K562 (cell line): ENCODE results near the gene CTSW. TPM values are rescaled to one million over a fixed set of nuclear protein-coding genes. Genes with fewer than 3 reads are reported as not detected.

Source experiments
- CBX8 ChIP-seq: fragments of 200-600 bp; sonication (generic); IDR thresholded peaks from 2 replicates; pipeline ENCODE4 v1.6.1; 2012; ENCODE audit warnings: borderline replicate concordance, mixed run types, low read depth, mild to moderate bottlenecking, moderate library complexity, mixed read lengths, low read length, control low read depth, inconsistent platforms; ENCODE audit not compliant: poor library complexity, severe bottlenecking; ENCODE audit errors: extremely low read depth
- CEBPG ChIP-seq, 3 experiments: fragments of 200-800 bp in 1 of 3; sonication (Bioruptor generic) in 1 of 3; sonication (generic) in 1 of 3; formaldehyde crosslinking in 1 of 3; IDR thresholded peaks in 2 of 3; conservative IDR thresholded peaks in 1 of 3; 2 replicates each; pipeline versions ENCODE4 v1.6.1 to v1.8.0; 2016 to 2022; ENCODE audit warnings: missing compliant biosample characterization in 2 of 3, missing genetic modification characterization in 2 of 3, mild to moderate bottlenecking in 1 of 3, missing genetic modification reagents in 1 of 3
- CTCF ChIP-seq, 3 experiments: IDR thresholded peaks in 2 of 3; conservative IDR thresholded peaks in 1 of 3; 2 replicates each; pipeline ENCODE4 v1.5.1; 2011 to 2012; ENCODE audit warnings: low read length in 3 of 3, mild to moderate bottlenecking in 3 of 3, control low read depth in 2 of 3, improper control_type of control experiment in 1 of 3, inconsistent platforms in 1 of 3, low read depth in 1 of 3, mixed read lengths in 1 of 3, moderate library complexity in 1 of 3; ENCODE audit not compliant: insufficient read depth in 2 of 3
- KDM5B ChIP-seq: fragments of 200-600 bp; sonication (generic); IDR thresholded peaks from 2 replicates; pipeline ENCODE4 v1.6.1; 2012; ENCODE audit warnings: low read depth, mild to moderate bottlenecking, moderate library complexity, low read length, control low read depth, inconsistent platforms; ENCODE audit not compliant: insufficient replicate concordance
- NR4A1 ChIP-seq, 2 experiments: fragments of 250-450 bp in 1 of 2; fragments of 450-650 bp in 1 of 2; sonication (Bioruptor Pico) in 1 of 2; IDR thresholded peaks; 2 replicates each; pipeline versions ENCODE4 v1.4.0 to v1.6.1; 2016 to 2020; ENCODE audit warnings: mild to moderate bottlenecking in 2 of 2, missing compliant biosample characterization in 1 of 2, missing genetic modification characterization in 1 of 2, moderate library complexity in 1 of 2
- USF1 ChIP-seq: sonication (generic); formaldehyde crosslinking; IDR thresholded peaks from 2 replicates; pipeline ENCODE4 v1.9.0; 2022; ENCODE audit warnings: mild to moderate bottlenecking, missing genetic modification reagents
- ZBTB40 ChIP-seq, 2 experiments: fragments of 450-650 bp in 1 of 2; sonication (generic) in 1 of 2; formaldehyde crosslinking in 1 of 2; IDR thresholded peaks; 2 replicates each; pipeline versions ENCODE4 v1.7.1 to v1.9.0; 2016 to 2022; ENCODE audit warnings: inconsistent platforms in 1 of 2, mild to moderate bottlenecking in 1 of 2, missing genetic modification reagents in 1 of 2
- ZC3H8 ChIP-seq: fragments of 450-650 bp; IDR thresholded peaks from 2 replicates; pipeline ENCODE4 v1.6.1; 2017
- ZNF449 ChIP-seq: fragments of 250-450 bp; sonication (Bioruptor Pico); IDR thresholded peaks from 2 replicates; pipeline ENCODE4 v1.8.0; 2022; ENCODE audit warnings: moderate library complexity, mild to moderate bottlenecking, inconsistent platforms
- polyA plus RNA-seq, 8 experiments: library from polyadenylated mRNA; depleted of rRNA in 4 of 8; stranded (reverse) in 5 of 8; unstranded in 3 of 8; fragments of >200 nt; fragmentation: Nextera tagmentation in 2 of 8; fragmentation: Illumina TruSeq in 1 of 8; extraction: Ambion mirVana in 2 of 8; extraction: Trizol in 1 of 8; gene quantifications; 2 replicates each; pipeline versions ENCODE4 v1.2.1 to v1.2.3, GENCODE V29; 2011 to 2014; ENCODE audit warnings: inconsistent platforms in 1 of 8, missing spikeins in 1 of 8
- total RNA-seq, 7 experiments: library from RNA; depleted of rRNA in 6 of 7; stranded (reverse); fragments of >200 nt in 6 of 7; fragmentation: Illumina TruSeq in 2 of 7; extraction: Trizol in 2 of 7; gene quantifications; 2 replicates each; pipeline versions ENCODE4 v1.2.1 to v1.2.3, GENCODE V29; 2011 to 2021; ENCODE audit warnings: low replicate concordance in 1 of 7

Gene CTSW
- total and polyA plus RNA-seq, 9 of the 15 experiments (the other 6 are each of a cell fraction or from before 2014, with no cell fraction given) = 0.04 TPM; not detected in 8

GRCh38 chr11:65890324-65891218 lies 10.9 kb downstream of the CTSW start, which contains the start of gene CCDC85B (continued):
- TF ChIP-seq CTCF (IDR thresholded peaks at IDR 0.05 in 2 of 3, conservative IDR thresholded peaks at IDR 0.05 in 1 of 3; ENCODE audit: insufficient read depth in 2 of 3, low read depth in 1 of 3, low read length in 3 of 3) (peak in 1 of 3 experiments; percentile 13; a peak in 1 of 6 replicates), USF1 (CRISPR knock-in tag) (no peak; the same call in 1 of the 2 replicates), ZC3H8 (no peak), ZNF449 (CRISPR knock-in tag) (0 out of 2 replicates have a peak, but pooled peaks have one; percentile 19), CEBPG (CRISPR knock-in tag; IDR thresholded peaks at IDR 0.05) (no peak), CEBPG (tag; conservative IDR thresholded peaks at IDR 0.05 in 1 of 2, IDR thresholded peaks at IDR 0.05 in 1 of 2) (no peak), KDM5B (peak; percentile 92), NR4A1 (CRISPR knock-in tag; IDR thresholded peaks at IDR 0.05) (peak; percentile 78; the same call in 1 of the 2 replicates), NR4A1 (tag; IDR thresholded peaks at IDR 0.05) (peak; percentile 66; the same call in 1 of the 2 replicates), ZBTB40 (IDR thresholded peaks at IDR 0.05) (peak; percentile 52; the same call in 1 of the 2 replicates), ZBTB40 (CRISPR knock-in tag; IDR thresholded peaks at IDR 0.05) (no peak), CBX8 (no peak)
